OCI-LY3 (cell line): ENCODE measurements around the gene FRMD1.

Source experiments
- CTCF ChIP-seq: fragments of 200-600, 300-600 bp; sonication (generic); IDR thresholded peaks from 2 replicates; pipeline ENCODE4 v1.5.1; 2014; ENCODE audit warnings: antibody characterized with exemption, low read length, low read depth
- EZH2phosphoT487 ChIP-seq: fragments of 200-600 bp; shearing (Covaris generic); IDR thresholded peaks from 2 replicates; pipeline ENCODE4 v1.6.1; 2018; ENCODE audit warnings: antibody characterized with exemption, mixed run types, low read depth

GRCh38 chr6:168067081-168067759 is 11.8 kb downstream of the FRMD1 start:
- TF ChIP-seq CTCF (no peak), EZH2phosphoT487 (no peak)
